ENCODE data around the gene COL4A6.
A peak's percentile ranks its signal among the peaks of the same experiment; 100 is the strongest.

Gene COL4A6

GRCh38 chrX:108304757-108305156, 133.5 kb downstream of the COL4A6 start:
- no peak overlapping the region for H3K4me3 ChIP-seq (ENCODE audit: low read length)
- H3K9me2 ChIP-seq (replicated peaks; ENCODE audit: insufficient read depth, low read length): no peaks in the 10 kb centered on the region
- H3K36me3 ChIP-seq (replicated peaks; ENCODE audit: insufficient read depth, low read length): no peaks in the 10 kb centered on the region
- H3K79me2 ChIP-seq (ENCODE audit: low read length): no peaks in the 10 kb centered on the region
- no peaks in the 10 kb centered on the region for H3K4me1 ChIP-seq (ENCODE audit: low read length)
- no peaks in the 10 kb centered on the region for H3K27me3 ChIP-seq (replicated peaks; ENCODE audit: insufficient read depth, low read length)
- TF ChIP-seq EZH2 (optimal IDR thresholded peaks at IDR 0.05; ENCODE audit: low read depth, low read length) (no peak), CTCF (IDR thresholded peaks at IDR 0.05; ENCODE audit: low read length) (no peak), EZH2phosphoT487 (IDR thresholded peaks at IDR 0.05; ENCODE audit: low read length) (no peak)
- no peak overlapping the region for H2AFZ ChIP-seq (ENCODE audit: low read length)
- H3K9ac ChIP-seq (ENCODE audit: low read length): no peak overlapping the region
- no peaks in the 10 kb centered on the region for H3F3A ChIP-seq (ENCODE audit: insufficient read depth, low read length)
- H4K20me1 ChIP-seq (ENCODE audit: insufficient read depth, low read length): no peaks in the 10 kb centered on the region
- H3K4me2 ChIP-seq (ENCODE audit: low read depth, low read length): no peak overlapping the region
- no peaks in the 10 kb centered on the region for H3K9me3 ChIP-seq (replicated peaks; ENCODE audit: insufficient read depth, low read length)
- H3K27ac ChIP-seq (ENCODE audit: low read length): no peak overlapping the region
- DNase-seq: no peak

GRCh38 chrX:108304210-108304609, 134.0 kb downstream of the COL4A6 start:
- Histone ChIP-seq H3K4me1 (ENCODE audit: low read length) (no peaks in the 10 kb centered on the region), H3K9ac (ENCODE audit: low read length) (no peak overlapping the region), H3K27me3 (replicated peaks; ENCODE audit: insufficient read depth, low read length) (no peaks in the 10 kb centered on the region), H4K20me1 (ENCODE audit: insufficient read depth, low read length) (no peaks in the 10 kb centered on the region), H3K4me3 (ENCODE audit: low read length) (no peak overlapping the region), H2AFZ (ENCODE audit: low read length) (no peak overlapping the region), H3F3A (ENCODE audit: insufficient read depth, low read length) (no peaks in the 10 kb centered on the region), H3K27ac (ENCODE audit: low read length) (no peak overlapping the region), H3K79me2 (ENCODE audit: low read length) (no peaks in the 10 kb centered on the region), H3K9me2 (replicated peaks; ENCODE audit: insufficient read depth, low read length) (no peaks in the 10 kb centered on the region), H3K9me3 (replicated peaks; ENCODE audit: insufficient read depth, low read length) (no peaks in the 10 kb centered on the region), H3K36me3 (replicated peaks; ENCODE audit: insufficient read depth, low read length) (no peaks in the 10 kb centered on the region), H3K4me2 (ENCODE audit: low read depth, low read length) (no peak overlapping the region)
- no peak for DNase-seq
- peak; percentile 53 for TF ChIP-seq CTCF (IDR thresholded peaks at IDR 0.05; ENCODE audit: low read length)
- TF ChIP-seq EZH2 (optimal IDR thresholded peaks at IDR 0.05; ENCODE audit: low read depth, low read length): no peak
- TF ChIP-seq EZH2phosphoT487 (IDR thresholded peaks at IDR 0.05; ENCODE audit: low read length): no peak

DNA sequence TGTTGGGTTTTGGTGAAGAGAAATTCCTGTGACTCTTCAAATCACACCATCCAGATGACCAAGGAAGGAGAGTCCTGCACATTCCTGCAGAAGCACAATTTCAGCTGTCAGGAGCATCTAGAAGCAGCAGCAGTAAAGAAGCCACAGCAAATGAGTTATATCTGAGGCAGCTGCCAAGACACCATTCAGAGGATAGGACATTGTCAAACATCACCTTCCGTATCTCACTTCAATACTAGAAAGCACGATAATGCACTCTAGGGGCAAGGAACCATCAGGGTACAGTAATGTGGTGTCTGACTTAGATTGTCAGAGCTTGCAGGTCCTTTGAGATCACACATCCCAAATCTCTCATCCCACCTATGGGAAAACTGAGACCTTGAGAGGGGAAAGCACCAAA, 134.5 kb downstream of the COL4A6 start:
- Histone ChIP-seq H3K36me3 (replicated peaks; ENCODE audit: insufficient read depth, low read length) (no peaks in the 10 kb centered on the region), H3F3A (ENCODE audit: insufficient read depth, low read length) (no peaks in the 10 kb centered on the region), H3K79me2 (ENCODE audit: low read length) (no peaks in the 10 kb centered on the region), H3K9me2 (replicated peaks; ENCODE audit: insufficient read depth, low read length) (no peaks in the 10 kb centered on the region), H3K27ac (ENCODE audit: low read length) (no peak overlapping the region), H3K4me3 (ENCODE audit: low read length) (no peak overlapping the region), H4K20me1 (ENCODE audit: insufficient read depth, low read length) (no peaks in the 10 kb centered on the region), H3K9ac (ENCODE audit: low read length) (no peak overlapping the region), H3K9me3 (replicated peaks; ENCODE audit: insufficient read depth, low read length) (no peaks in the 10 kb centered on the region), H3K27me3 (replicated peaks; ENCODE audit: insufficient read depth, low read length) (no peaks in the 10 kb centered on the region), H2AFZ (ENCODE audit: low read length) (no peak overlapping the region), H3K4me1 (ENCODE audit: low read length) (no peaks in the 10 kb centered on the region), H3K4me2 (ENCODE audit: low read depth, low read length) (no peak overlapping the region)
- TF ChIP-seq EZH2phosphoT487 (IDR thresholded peaks at IDR 0.05; ENCODE audit: low read length): no peak
- TF ChIP-seq EZH2 (optimal IDR thresholded peaks at IDR 0.05; ENCODE audit: low read depth, low read length): no peak
- no peak for TF ChIP-seq CTCF (IDR thresholded peaks at IDR 0.05; ENCODE audit: low read length)
- no peak for DNase-seq
